ENCODE data around the gene MLN. TPM values are rescaled to one million over a fixed set of nuclear protein-coding genes. Genes with fewer than 3 reads are reported as not detected.

The MLN gene
- polyA plus RNA-seq, 1 of the 3 experiments (the other 2 are of a cell fraction), result not detected

GRCh38 chr6:33746036-33746600, 57.7 kb downstream of the MLN start:
- Histone ChIP-seq H3K27me3 (ENCODE audit: insufficient read depth) (no peaks in the 10 kb centered on the region), H2AFZ (ENCODE audit: low read depth) (no peak overlapping the region), H3F3A (replicated peaks; ENCODE audit: insufficient read depth) (no peaks in the 10 kb centered on the region), H3K9me2 (no peaks in the 10 kb centered on the region), H3K36me3 (replicated peaks in 1 of 2; ENCODE audit: control insufficient read depth in 1 of 2, insufficient read depth in 2 of 2, low read length in 1 of 2) (no peaks in the 10 kb centered on the region), H3K27ac (ENCODE audit: low read depth in 2 of 2, low read length in 1 of 2) (no peak overlapping the region; a peak in 1 of 4 replicates), H3K9me3 (no peaks in the 10 kb centered on the region), H4K20me1 (ENCODE audit: insufficient read depth) (no peaks in the 10 kb centered on the region), H3K4me1 (ENCODE audit: control insufficient read depth in 1 of 2, insufficient read depth in 2 of 2, low read depth in 1 of 2, low read length in 1 of 2) (peaks cover 15 to 24% of the 10 kb centered on the region in 2 experiments; a peak in 3 of 4 replicates), H3K4me2 (0 out of 2 replicates have a peak overlapping the region, but pooled peaks have one; percentile 26), H3K4me3 (ENCODE audit: low read depth in 2 of 2, low read length in 1 of 2) (no peak overlapping the region), H3K79me2 (ENCODE audit: insufficient read depth) (no peaks in the 10 kb centered on the region), H3K9ac (no peak overlapping the region)
- 43% methylated on average over 10 of the region's 14 CpGs for WGBS (ENCODE audit: low lambda C conversion rate)
- DNase-seq, result peak; percentile 63
- CTCF ChIA-PET, result interaction anchor here (0.7 to 9.2 kb wide), 18 partner anchors 8 to 417 kb away, joined by 3 to 116 read pairs (median 9); partner anchors contain the start of gene UQCC2
- POLR2A ChIA-PET, result interaction anchor here (1.0 kb wide), 1 partner anchor 35 kb away, joined by 3 read pairs; the partner anchor contains the start of gene UQCC2
- no peak for TF ChIP-seq RFX5 (IDR thresholded peaks at IDR 0.05; ENCODE audit: low read length)
- no peak for TF ChIP-seq PBX3 (IDR thresholded peaks at IDR 0.05)
- no peak for TF ChIP-seq POLR2AphosphoS5 (IDR thresholded peaks at IDR 0.05; ENCODE audit: low read depth, low read length)
- no peak for TF ChIP-seq RXRA (IDR thresholded peaks at IDR 0.05; ENCODE audit: borderline replicate concordance, low read depth)
- TF ChIP-seq FOSL2 (IDR thresholded peaks at IDR 0.05; ENCODE audit: borderline replicate concordance, low read depth), result no peak
- no peak for TF ChIP-seq RAD21 (IDR thresholded peaks at IDR 0.05; ENCODE audit: low read length)
- no peak for TF ChIP-seq IRF3 (IDR thresholded peaks at IDR 0.05; ENCODE audit: low read depth, low read length)
- no peak for TF ChIP-seq TCF12 (IDR thresholded peaks at IDR 0.05)
- TF ChIP-seq GABPA (IDR thresholded peaks at IDR 0.05; ENCODE audit: low read depth), result no peak
- TF ChIP-seq SMC3 (IDR thresholded peaks at IDR 0.05; ENCODE audit: low read depth, low read length), result no peak
- TF ChIP-seq NRF1 (IDR thresholded peaks at IDR 0.05; ENCODE audit: low read depth, low read length), result no peak
- TF ChIP-seq FOXJ3 (CRISPR knock-in tag; IDR thresholded peaks at IDR 0.05), result no peak
- no peak for TF ChIP-seq CHD2 (IDR thresholded peaks at IDR 0.05; ENCODE audit: low read length, partially characterized antibody)
- no peak for TF ChIP-seq MAX (IDR thresholded peaks at IDR 0.05; ENCODE audit: low read depth)
- TF ChIP-seq ZBTB33 (IDR thresholded peaks at IDR 0.05; ENCODE audit: borderline replicate concordance, low read depth), result no peak
- TF ChIP-seq SIN3A (IDR thresholded peaks at IDR 0.05; ENCODE audit: borderline replicate concordance, low read depth, low read length), result no peak
- no peak for TF ChIP-seq JUND (IDR thresholded peaks at IDR 0.05)

Data from SK-N-SH (cell line).